HG02973 (cell line): ENCODE measurements around the gene TAS2R8.
"Not testable (repeated sequence)": the region's sequence is repeated elsewhere in the genome, so short reads cannot be mapped to it uniquely, and the experiment has no call there.

Source experiments
- ATAC-seq: cut with Tn5 transposase; IDR thresholded peaks from one replicate; pipeline ENCODE4 v1.9.1; 2021; ENCODE audit warnings: moderate library complexity; ENCODE audit not compliant: unreplicated experiment

Gene TAS2R8

GRCh38 chr12:10807186-10807585, at the start of gene TAS2R8:
Gene TAS2R8 (minus strand): TSS chr12:10807286. CDS start chr12:10806980, 306 bp downstream.
- ATAC-seq: no peak

GRCh38 chr12:10855807-10856206, 48.7 kb upstream of the TAS2R8 start:
- ATAC-seq: no peak

- no peak for ATAC-seq
Observed at GRCh38 chr12:10853776-10854175, 46.7 kb upstream of the TAS2R8 start.

- ATAC-seq: no peak
Observed at GRCh38 chr12:10851243-10851858, 44.3 kb upstream of the TAS2R8 start.

- no peak for ATAC-seq
Observed at GRCh38 chr12:10849425-10849878, 42.4 kb upstream of the TAS2R8 start, which contains the start of gene PRR4. Gene PRR4 (minus strand): TSS chr12:10849475. CDS start chr12:10849437, 38 bp downstream.

- no peak for ATAC-seq
Observed at GRCh38 chr12:10847744-10848143, 40.7 kb upstream of the TAS2R8 start.

- ATAC-seq: no peak
Observed at GRCh38 chr12:10842862-10843261, 35.8 kb upstream of the TAS2R8 start.

- no peak for ATAC-seq
Observed at GRCh38 chr12:10838461-10838860, 31.4 kb upstream of the TAS2R8 start.

- ATAC-seq: no peak
Observed at GRCh38 chr12:10829994-10830393, 22.9 kb upstream of the TAS2R8 start.

GRCh38 chr12:10826258-10826657, 19.2 kb upstream of the TAS2R8 start, which contains the start of gene TAS2R10:
Gene TAS2R10 (minus strand): TSS chr12:10826358. CDS start chr12:10826269, 89 bp downstream.
- no peak for ATAC-seq

GRCh38 chr12:10824957-10825356, 17.9 kb upstream of the TAS2R8 start:
- ATAC-seq: no peak

- ATAC-seq: no peak
Observed at GRCh38 chr12:10811883-10812536, 4.9 kb upstream of the TAS2R8 start.

- no peak for ATAC-seq
Observed at GRCh38 chr12:10810068-10810467, 3.0 kb upstream of the TAS2R8 start, which contains the start of gene TAS2R9. Gene TAS2R9 (minus strand): TSS chr12:10810168. CDS start chr12:10810075, 93 bp downstream.

- ATAC-seq: no peak
Observed at GRCh38 chr12:10802587-10802986, 4.5 kb downstream of the TAS2R8 start, which contains the start of gene TAS2R7. Gene TAS2R7 (minus strand): TSS chr12:10802627. CDS start chr12:10802570, 57 bp downstream.

- ATAC-seq: no peak
Observed at GRCh38 chr12:10801741-10802140, 5.3 kb downstream of the TAS2R8 start.

- no peak for ATAC-seq
Observed at GRCh38 chr12:10794222-10794621, 12.9 kb downstream of the TAS2R8 start.

GRCh38 chr12:10791769-10792168, 15.3 kb downstream of the TAS2R8 start:
- ATAC-seq: not testable (repeated sequence)

- no peak for ATAC-seq
Observed at GRCh38 chr12:10783252-10783651, 23.8 kb downstream of the TAS2R8 start.

GRCh38 chr12:10779103-10779502, 28.0 kb downstream of the TAS2R8 start:
- ATAC-seq: no peak

- no peak for ATAC-seq
Observed at GRCh38 chr12:10771132-10771733, 35.9 kb downstream of the TAS2R8 start.

- no peak for ATAC-seq
Observed at GRCh38 chr12:10759657-10760056, 47.4 kb downstream of the TAS2R8 start.

- no peak for ATAC-seq
Observed at GRCh38 chr12:10756194-10756593, 50.9 kb downstream of the TAS2R8 start.
